GM12878 (cell line): Measurements from ENCODE around the gene IRX4. TPM values are rescaled to one million over a fixed set of nuclear protein-coding genes. Genes with fewer than 3 reads are reported as not detected.

ENCODE experiments used
- ATAC-seq: fragments of 200-7000 bp; cut with Tn5 transposase; 3 replicates; pipeline ENCODE4 v1.9.1; 2020; ENCODE audit warnings: mild to moderate bottlenecking, moderate library complexity
- BruUV-seq: library from RNA; stranded (reverse); fragments of 400-500 nt; replicated peaks from 2 replicates; lab custom pipeline; 2021; lab: Mats Ljungman, UMichigan
- CTCF ChIA-PET: fragments of 300-600 bp; sonication (Branson Sonifier 250); formaldehyde crosslinking; extraction: SDS; loops from one replicate; lab custom pipeline; 2021; ENCODE audit warnings: inconsistent platforms; lab: Yijun Ruan, JAX
- POLR2A ChIA-PET: fragments of 350-600 bp; formaldehyde crosslinking; extraction: SDS; loops from one replicate; lab custom pipeline; 2021; ENCODE audit warnings: inconsistent platforms; lab: Charles Lee
- RAD21 ChIA-PET: fragments of 300-600 bp; sonication (Branson Sonifier 250); formaldehyde crosslinking; loops from one replicate; lab custom pipeline; 2023; ENCODE audit warnings: antibody characterized with exemption; ENCODE audit not compliant: unreplicated experiment; lab: Charles Lee
- SMC1A ChIA-PET: fragments of 300-600 bp; sonication (Branson Sonifier 250); formaldehyde crosslinking; loops from one replicate; lab custom pipeline; 2023; ENCODE audit not compliant: unreplicated experiment, uncharacterized antibody; lab: Charles Lee
- DNase-seq: peaks from one replicate; pipeline ENCODE4 v3.0.0-alpha.2; 2011; ENCODE audit warnings: low read depth, low spot score
- FAIRE-seq: peaks from 3 replicates; lab custom pipeline; 2011; peaks lifted over from hg19 to GRCh38; lab: Jason Lieb, UNC
- H2AFZ ChIP-seq: 2 replicates; pipeline ENCODE4 v1.6.0; 2011; ENCODE audit warnings: low read depth, low read length, control low read depth; ENCODE audit not compliant: control insufficient read depth
- H3K27ac ChIP-seq: 2 replicates; pipeline ENCODE4 v1.5.1; 2011; ENCODE audit warnings: control low read depth; ENCODE audit not compliant: control insufficient read depth, insufficient read depth
- H3K27me3 ChIP-seq, 2 experiments: replicated peaks in 1 of 2; 2 replicates each; pipeline versions ENCODE4 v1.6.0 to v1.6.1; 2011; ENCODE audit warnings: low read length in 1 of 2; ENCODE audit not compliant: control insufficient read depth in 2 of 2, insufficient read depth in 2 of 2
- H3K36me3 ChIP-seq, 2 experiments: 2 replicates each; pipeline ENCODE4 v1.5.1; 2011; ENCODE audit warnings: low read length in 1 of 2; ENCODE audit not compliant: control insufficient read depth in 2 of 2, insufficient read depth in 2 of 2
- H3K4me1 ChIP-seq: 2 replicates; pipeline ENCODE4 v1.6.1; 2011; ENCODE audit warnings: mild to moderate bottlenecking, low read length, moderate library complexity, mixed read lengths; ENCODE audit not compliant: control insufficient read depth, insufficient read depth
- H3K4me2 ChIP-seq: 2 replicates; pipeline ENCODE4 v1.6.0; 2011; ENCODE audit warnings: control low read depth; ENCODE audit not compliant: control insufficient read depth, insufficient read depth
- H3K4me3 ChIP-seq: fragments of 200-600 bp; sonication (generic); 2 replicates; pipeline ENCODE4 v1.5.1; 2016
- H3K79me2 ChIP-seq: 2 replicates; pipeline ENCODE4 v1.6.0; 2011; ENCODE audit warnings: low read length; ENCODE audit not compliant: control insufficient read depth, insufficient read depth
- H3K9ac ChIP-seq: 2 replicates; pipeline ENCODE4 v1.8.0; 2011; ENCODE audit warnings: low read length, control low read depth, mixed read lengths; ENCODE audit not compliant: control insufficient read depth, insufficient read depth
- H3K9me3 ChIP-seq: replicated peaks from 3 replicates; pipeline ENCODE4 v1.5.1; 2011; ENCODE audit warnings: mild to moderate bottlenecking, low read length; ENCODE audit not compliant: control insufficient read depth, insufficient read depth
- H4K20me1 ChIP-seq: 2 replicates; pipeline ENCODE4 v1.6.0; 2011; ENCODE audit not compliant: control insufficient read depth, insufficient read depth
- SIN3A ChIP-seq: IDR thresholded peaks from 2 replicates; pipeline ENCODE4 v1.6.1; 2012; ENCODE audit warnings: low read depth, low read length, improper control_type of control experiment
- SMARCA5 ChIP-seq: fragments of 450-650 bp; IDR thresholded peaks from 2 replicates; pipeline ENCODE4 v1.6.1; 2017; ENCODE audit warnings: mild to moderate bottlenecking
- WGBS: methylation state at CpG from one replicate; pipeline ENCODE4 v1.1.6; 2016; ENCODE audit warnings: low lambda C conversion rate; ENCODE audit not compliant: insufficient replicate concordance, insufficient coverage; ENCODE audit errors: missing lambda C conversion rate; 5-methylcytosine and 5-hydroxymethylcytosine counted together
- in situ Hi-C: fragments of 300-500 bp; cut with MboI; formaldehyde crosslinking; loops from 9 replicates; pipeline ENCODE4 v1.14.3; 2018; ENCODE audit warnings: mixed read lengths
- intact Hi-C: fragments of 100-400 bp; cut with micrococcal nuclease; formaldehyde crosslinking; loops from one replicate; pipeline ENCODE4 v1.14.2; 2022; ENCODE audit not compliant: unreplicated experiment
- polyA plus RNA-seq, 11 experiments: library from polyadenylated mRNA; depleted of rRNA in 4 of 11; unstranded in 6 of 11; stranded (reverse) in 5 of 11; fragments of >200 nt; fragmentation: Nextera tagmentation in 4 of 11; fragmentation: Illumina TruSeq in 1 of 11; extraction: Ambion mirVana in 4 of 11; extraction: Trizol in 1 of 11; gene quantifications; 1 replicate in 1 of 11; 2 replicates in 10 of 11; pipeline versions ENCODE4 v1.2.1 to v1.2.3, GENCODE V29; 2011 to 2016; ENCODE audit warnings: inconsistent platforms in 2 of 11, missing spikeins in 2 of 11, low read depth in 1 of 11
- total RNA-seq, 4 experiments: library from RNA; depleted of rRNA in 3 of 4; stranded (reverse); fragments of >200 nt in 3 of 4; fragmentation: Illumina TruSeq in 1 of 4; extraction: Trizol in 1 of 4; gene quantifications; 2 replicates each; pipeline versions ENCODE4 v1.2.1 to v1.2.3, GENCODE V29; 2013 to 2021
- TF ChIP-seq, protein P1 (sequence below): fragments of 450-650 bp; IDR thresholded peaks from 2 replicates; pipeline ENCODE4 v1.6.1; 2016; ENCODE audit warnings: mild to moderate bottlenecking
- TF ChIP-seq, protein P2 (sequence below): fragments of 450-650 bp; IDR thresholded peaks from 2 replicates; pipeline ENCODE4 v1.6.1; 2017; ENCODE audit warnings: mild to moderate bottlenecking, low read depth, inconsistent platforms; ENCODE audit not compliant: poor library complexity, severe bottlenecking

Gene IRX4
- total and polyA plus RNA-seq, 10 of the 15 experiments (the other 5 are each of a cell fraction or from before 2014, with no cell fraction given), result not detected

DNA sequence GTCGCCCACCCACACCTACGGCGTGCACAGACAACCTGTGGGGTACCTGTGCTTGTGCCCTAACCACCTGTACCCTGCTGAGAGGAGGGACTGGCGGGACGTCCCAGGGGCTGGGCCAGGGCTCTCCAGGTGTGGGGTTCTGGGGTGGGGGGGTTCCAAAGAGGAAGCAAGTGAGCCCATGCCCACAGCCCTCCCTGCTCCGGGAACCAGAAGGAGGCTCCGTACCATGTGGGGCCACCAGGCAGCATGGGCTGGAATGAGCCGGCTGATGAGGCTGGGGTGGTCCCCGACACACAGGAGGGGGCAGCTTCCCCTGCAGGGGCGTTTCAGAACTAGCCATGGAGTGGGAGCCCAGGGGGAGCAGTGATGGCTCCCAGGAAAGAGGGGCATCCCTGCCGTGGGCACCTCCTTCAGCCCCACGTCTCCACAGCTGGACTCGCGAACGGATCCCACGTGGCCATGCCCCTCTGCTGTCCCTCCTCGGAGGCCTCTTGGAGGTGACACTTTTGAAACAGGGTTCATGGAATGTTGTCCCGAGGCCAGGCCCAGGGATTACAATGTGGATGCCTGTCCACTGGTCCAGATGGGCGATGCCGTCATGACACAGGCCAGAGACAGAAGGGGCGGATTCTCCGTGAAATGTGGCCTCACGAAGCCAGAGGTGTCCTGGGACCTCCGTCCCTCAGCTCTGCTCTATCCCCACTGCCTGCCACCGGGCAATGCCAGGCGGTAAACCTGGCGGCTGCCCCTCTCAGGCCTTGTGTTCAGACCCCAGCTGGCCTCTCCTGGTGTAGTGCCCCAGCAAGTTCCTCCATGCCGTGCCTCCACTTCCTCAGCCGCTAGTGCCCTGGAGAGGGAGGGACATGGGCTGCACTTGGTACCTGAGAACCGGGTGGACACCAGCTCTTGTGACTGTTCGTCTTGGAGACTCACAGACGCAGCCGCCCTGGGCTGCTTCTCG, 33.6 kb upstream of the IRX4 start:
- no peaks in the 10 kb centered on the region for H3K4me1 ChIP-seq
- FAIRE-seq (no peak), DNase-seq (no peak), ATAC-seq (no peak)
- in situ Hi-C loops, result no loop called here
- ChIA-PET SMC1A (no interaction called here), CTCF (no interaction called here), RAD21 (no interaction called here), POLR2A (no interaction called here)
- H3K79me2 ChIP-seq, result no peaks in the 10 kb centered on the region
- H4K20me1 ChIP-seq, result no peaks in the 10 kb centered on the region
- H3K27me3 ChIP-seq, result no peaks in the 10 kb centered on the region; a peak in 1 of 4 replicates
- no peaks in the 10 kb centered on the region for H3K36me3 ChIP-seq
- H2AFZ ChIP-seq, result no peak overlapping the region
- H3K4me3 ChIP-seq, result no peak overlapping the region
- 59% methylated on average over 34 of the region's 34 CpGs for WGBS
- H3K9ac ChIP-seq, result no peak overlapping the region
- H3K4me2 ChIP-seq, result no peak overlapping the region
- intact Hi-C loops, result no loop called here
- no peak overlapping the region for H3K27ac ChIP-seq
- no peaks in the 10 kb centered on the region for H3K9me3 ChIP-seq
- BruUV-seq, result no TSS peak
- TF ChIP-seq, protein P1, sequence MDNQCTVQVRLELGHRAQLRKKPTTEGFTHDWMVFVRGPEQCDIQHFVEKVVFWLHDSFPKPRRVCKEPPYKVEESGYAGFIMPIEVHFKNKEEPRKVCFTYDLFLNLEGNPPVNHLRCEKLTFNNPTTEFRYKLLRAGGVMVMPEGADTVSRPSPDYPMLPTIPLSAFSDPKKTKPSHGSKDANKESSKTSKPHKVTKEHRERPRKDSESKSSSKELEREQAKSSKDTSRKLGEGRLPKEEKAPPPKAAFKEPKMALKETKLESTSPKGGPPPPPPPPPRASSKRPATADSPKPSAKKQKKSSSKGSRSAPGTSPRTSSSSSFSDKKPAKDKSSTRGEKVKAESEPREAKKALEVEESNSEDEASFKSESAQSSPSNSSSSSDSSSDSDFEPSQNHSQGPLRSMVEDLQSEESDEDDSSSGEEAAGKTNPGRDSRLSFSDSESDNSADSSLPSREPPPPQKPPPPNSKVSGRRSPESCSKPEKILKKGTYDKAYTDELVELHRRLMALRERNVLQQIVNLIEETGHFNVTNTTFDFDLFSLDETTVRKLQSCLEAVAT, result no peak
- TF ChIP-seq SIN3A (no peak), SMARCA5 (no peak)
- TF ChIP-seq, protein P2, sequence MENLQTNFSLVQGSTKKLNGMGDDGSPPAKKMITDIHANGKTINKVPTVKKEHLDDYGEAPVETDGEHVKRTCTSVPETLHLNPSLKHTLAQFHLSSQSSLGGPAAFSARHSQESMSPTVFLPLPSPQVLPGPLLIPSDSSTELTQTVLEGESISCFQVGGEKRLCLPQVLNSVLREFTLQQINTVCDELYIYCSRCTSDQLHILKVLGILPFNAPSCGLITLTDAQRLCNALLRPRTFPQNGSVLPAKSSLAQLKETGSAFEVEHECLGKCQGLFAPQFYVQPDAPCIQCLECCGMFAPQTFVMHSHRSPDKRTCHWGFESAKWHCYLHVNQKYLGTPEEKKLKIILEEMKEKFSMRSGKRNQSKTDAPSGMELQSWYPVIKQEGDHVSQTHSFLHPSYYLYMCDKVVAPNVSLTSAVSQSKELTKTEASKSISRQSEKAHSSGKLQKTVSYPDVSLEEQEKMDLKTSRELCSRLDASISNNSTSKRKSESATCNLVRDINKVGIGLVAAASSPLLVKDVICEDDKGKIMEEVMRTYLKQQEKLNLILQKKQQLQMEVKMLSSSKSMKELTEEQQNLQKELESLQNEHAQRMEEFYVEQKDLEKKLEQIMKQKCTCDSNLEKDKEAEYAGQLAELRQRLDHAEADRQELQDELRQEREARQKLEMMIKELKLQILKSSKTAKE, result no peak
